Effector memory CD4-positive, alpha-beta T cell (primary cell): Measurements from ENCODE around the gene TMEM54.

Experiments used
- DNase-seq, 3 donors: peaks; one replicate each; pipeline ENCODE4 v3.0.0-alpha.2; 2020
- H3K27ac ChIP-seq: 2 replicates; pipeline ENCODE4 v1.7.0; 2013; ENCODE audit warnings: mild to moderate bottlenecking, low read length, moderate library complexity; ENCODE audit not compliant: insufficient read depth, poor library complexity, severe bottlenecking
- H3K27me3 ChIP-seq: replicated peaks from 2 replicates; pipeline ENCODE4 v1.7.0; 2013; ENCODE audit warnings: mild to moderate bottlenecking, low read length; ENCODE audit not compliant: insufficient read depth, control insufficient read depth, poor library complexity, severe bottlenecking
- H3K36me3 ChIP-seq: 2 replicates; pipeline ENCODE4 v1.7.0; 2013; ENCODE audit warnings: mild to moderate bottlenecking, low read length, moderate library complexity; ENCODE audit not compliant: control insufficient read depth, insufficient read depth
- H3K4me1 ChIP-seq: 2 replicates; pipeline ENCODE4 v1.7.0; 2013; ENCODE audit warnings: low read length, mild to moderate bottlenecking; ENCODE audit not compliant: control insufficient read depth, insufficient read depth, poor library complexity, severe bottlenecking
- H3K4me3 ChIP-seq: 2 replicates; pipeline ENCODE4 v1.7.0; 2013; ENCODE audit warnings: low read length, low read depth, mild to moderate bottlenecking; ENCODE audit not compliant: insufficient read depth, poor library complexity, severe bottlenecking
- H3K9me3 ChIP-seq: 2 replicates; pipeline ENCODE4 v1.7.0; 2013; ENCODE audit warnings: mild to moderate bottlenecking, low read length, moderate library complexity; ENCODE audit not compliant: control insufficient read depth

Gene TMEM54

DNA sequence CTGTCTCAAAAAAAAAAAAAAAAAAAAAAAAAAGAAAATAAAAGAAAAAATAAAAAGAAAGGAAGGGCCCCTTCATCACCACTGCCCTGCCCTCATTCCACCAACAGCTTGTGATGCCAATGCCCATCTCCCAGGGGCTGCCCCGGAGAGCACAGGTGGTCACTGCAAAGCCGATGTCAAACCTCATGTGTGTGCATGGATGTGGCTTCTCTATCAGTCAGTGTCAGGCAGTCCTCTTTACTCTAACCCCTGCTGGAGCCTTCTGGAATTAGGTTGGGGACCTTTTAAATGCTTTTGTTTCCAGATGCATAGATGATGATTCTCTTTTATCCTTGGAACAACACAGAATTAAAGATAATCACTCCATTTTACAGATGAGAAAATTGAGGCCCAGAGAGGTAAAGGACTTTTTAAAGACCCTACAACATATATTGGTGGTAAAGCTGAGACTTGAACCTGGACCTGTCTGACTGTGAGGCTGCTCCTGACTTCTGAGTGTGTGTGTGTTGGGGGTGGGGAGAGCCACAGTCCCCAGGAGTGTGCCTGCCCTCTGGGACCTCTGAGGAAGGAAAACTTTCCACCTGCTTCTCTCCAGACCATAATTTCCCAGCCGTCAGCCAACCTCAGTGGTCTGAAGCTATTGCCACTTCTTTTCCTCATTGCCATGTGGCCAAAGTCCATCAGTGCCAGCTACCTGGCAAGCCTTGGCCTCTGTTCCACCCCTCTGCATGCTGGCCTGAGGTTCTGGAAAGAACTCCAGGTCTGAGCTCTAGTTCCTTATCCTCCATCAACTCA lies 3.0 kb upstream of the TMEM54 start:
- H3K4me1 ChIP-seq, result peaks cover 12% of the 10 kb centered on the region
- no peaks in the 10 kb centered on the region for H3K36me3 ChIP-seq
- DNase-seq, result no peak
- peaks cover 29% of the 10 kb centered on the region for H3K27me3 ChIP-seq
- H3K4me3 ChIP-seq, result no peak overlapping the region
- no peaks in the 10 kb centered on the region for H3K9me3 ChIP-seq
- no peak overlapping the region for H3K27ac ChIP-seq

DNA sequence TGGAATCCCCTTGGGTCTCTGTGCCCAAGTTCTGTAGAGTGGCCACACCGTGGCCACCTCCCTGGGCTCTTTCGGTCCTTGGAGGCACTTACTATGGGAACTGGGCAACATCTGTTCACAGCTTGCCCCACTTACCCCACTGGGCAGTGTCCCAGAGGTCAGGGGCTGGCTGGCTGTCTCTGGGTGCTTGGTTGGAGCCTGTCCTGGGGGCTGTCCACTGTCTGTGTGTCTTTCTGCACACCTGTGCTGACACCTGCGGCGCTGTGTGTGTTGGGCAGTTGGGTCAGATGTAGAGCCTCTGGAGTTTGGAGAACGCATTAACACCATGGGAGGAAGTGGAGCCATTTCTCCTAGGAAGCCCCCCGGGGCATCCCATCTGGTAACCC lies 1.3 kb upstream of the TMEM54 start:
- Histone ChIP-seq H3K4me3 (no peak overlapping the region), H3K4me1 (peaks cover 12% of the 10 kb centered on the region), H3K36me3 (no peaks in the 10 kb centered on the region), H3K27ac (no peak overlapping the region), H3K27me3 (peaks cover 29% of the 10 kb centered on the region), H3K9me3 (no peaks in the 10 kb centered on the region)
- DNase-seq, result no peak

DNA sequence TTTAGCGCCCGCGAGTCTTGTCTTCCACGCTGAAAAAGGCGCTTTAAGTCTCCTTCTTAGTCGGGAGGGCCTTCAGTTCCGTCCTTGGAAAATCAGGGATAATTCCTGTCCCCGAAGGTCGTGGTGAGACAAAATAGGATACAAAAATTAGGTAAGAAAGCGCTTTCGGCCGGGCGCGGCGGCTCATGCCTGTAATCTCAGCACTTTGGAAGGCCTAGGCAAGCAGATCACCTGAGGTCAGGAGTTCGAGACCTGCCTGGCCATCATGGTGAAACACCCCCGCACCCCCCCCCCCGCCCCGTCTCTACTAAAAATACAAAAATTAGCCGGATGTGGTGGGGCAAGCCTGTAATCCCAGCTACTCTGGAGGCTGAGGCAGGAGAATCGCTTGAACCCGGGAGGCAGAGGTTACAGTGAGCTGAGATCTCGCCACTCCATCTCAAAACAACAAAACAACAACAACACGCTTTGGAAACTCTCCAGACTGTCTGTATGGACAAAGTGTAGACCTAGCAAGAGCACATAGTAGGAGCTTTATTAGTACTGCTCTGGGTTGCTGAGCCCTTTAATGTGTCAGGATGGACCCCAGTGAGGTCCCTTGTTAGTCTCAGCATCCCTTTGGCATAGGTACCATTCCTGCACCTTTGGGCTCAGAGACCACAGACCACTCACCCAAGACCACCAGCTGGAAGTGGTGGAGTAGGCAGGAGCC lies 790 bp upstream of the TMEM54 start:
- Histone ChIP-seq H3K27me3 (peaks cover 29% of the 10 kb centered on the region), H3K27ac (no peak overlapping the region), H3K4me3 (peak overlapping the region; percentile 22), H3K36me3 (no peaks in the 10 kb centered on the region), H3K9me3 (no peaks in the 10 kb centered on the region), H3K4me1 (peaks cover 12% of the 10 kb centered on the region)
- no peak for DNase-seq

GRCh38 chr1:32900371-32900955 lies 726 bp downstream of the TMEM54 start:
- no peak for DNase-seq
- no peak overlapping the region for H3K27ac ChIP-seq
- H3K4me3 ChIP-seq, result peak overlapping the region; percentile 38
- no peaks in the 10 kb centered on the region for H3K36me3 ChIP-seq
- peaks cover 12% of the 10 kb centered on the region for H3K4me1 ChIP-seq
- H3K27me3 ChIP-seq, result peaks cover 29% of the 10 kb centered on the region
- H3K9me3 ChIP-seq, result no peaks in the 10 kb centered on the region

- H3K27ac ChIP-seq, result no peak overlapping the region
- peaks cover 29% of the 10 kb centered on the region for H3K27me3 ChIP-seq
- no peaks in the 10 kb centered on the region for H3K36me3 ChIP-seq
- H3K4me3 ChIP-seq, result no peak overlapping the region
- no peaks in the 10 kb centered on the region for H3K9me3 ChIP-seq
- H3K4me1 ChIP-seq, result peaks cover 12% of the 10 kb centered on the region
- DNase-seq, result no peak
Observed at GRCh38 chr1:32899586-32900296, 1.4 kb downstream of the TMEM54 start.

DNA sequence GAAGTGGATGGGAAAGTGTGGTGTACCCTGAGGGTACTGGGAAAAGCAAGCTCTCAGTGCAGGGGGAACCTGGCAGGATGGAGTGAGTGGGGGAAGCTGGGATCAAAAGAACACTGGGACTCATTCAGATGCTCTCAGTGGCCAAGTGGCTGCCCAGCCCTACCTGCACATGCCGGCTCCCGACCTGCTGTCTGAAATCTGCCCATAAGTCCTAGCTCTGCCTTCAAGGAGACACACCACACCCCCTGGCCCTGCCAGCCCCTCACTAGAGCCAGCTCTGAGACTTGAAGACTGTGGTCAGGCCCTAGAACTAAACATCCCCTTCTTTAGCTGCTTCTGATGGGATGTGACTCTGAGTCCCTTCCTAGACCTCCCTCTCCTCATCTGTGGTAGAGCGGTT lies 2.2 kb downstream of the TMEM54 start:
- H3K4me3 ChIP-seq, result no peak overlapping the region
- peaks cover 34% of the 10 kb centered on the region for H3K27me3 ChIP-seq
- H3K36me3 ChIP-seq, result no peaks in the 10 kb centered on the region
- no peak for DNase-seq
- H3K9me3 ChIP-seq, result no peaks in the 10 kb centered on the region
- H3K27ac ChIP-seq, result no peak overlapping the region
- H3K4me1 ChIP-seq, result peaks cover 12% of the 10 kb centered on the region

DNA sequence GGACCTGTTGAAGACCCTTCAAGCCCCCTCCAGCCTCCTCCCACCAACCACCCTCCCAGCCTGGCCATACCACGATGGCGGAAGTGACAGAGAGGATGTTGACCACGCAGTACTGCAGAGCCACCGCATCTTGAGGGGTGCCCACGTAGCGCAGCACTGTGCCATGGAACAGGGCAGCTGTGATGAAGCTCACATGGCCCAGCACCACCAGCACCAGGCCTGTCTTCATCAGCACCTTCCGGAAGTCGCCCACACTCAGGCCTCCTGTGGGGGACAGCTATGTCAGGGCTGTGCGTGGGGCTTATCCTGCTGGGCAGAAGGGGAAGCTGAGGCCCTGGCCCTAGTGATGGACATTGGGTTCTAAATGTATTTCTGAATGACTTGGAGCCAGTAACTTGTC lies 3.1 kb downstream of the TMEM54 start:
- no peaks in the 10 kb centered on the region for H3K36me3 ChIP-seq
- peaks cover 20% of the 10 kb centered on the region for H3K4me1 ChIP-seq
- H3K27ac ChIP-seq, result no peak overlapping the region
- peaks cover 38% of the 10 kb centered on the region for H3K27me3 ChIP-seq
- H3K9me3 ChIP-seq, result no peaks in the 10 kb centered on the region
- DNase-seq, result no peak
- H3K4me3 ChIP-seq, result no peak overlapping the region

- H3K4me1 ChIP-seq, result peaks cover 21% of the 10 kb centered on the region
- H3K9me3 ChIP-seq, result no peaks in the 10 kb centered on the region
- no peak for DNase-seq
- no peak overlapping the region for H3K27ac ChIP-seq
- H3K4me3 ChIP-seq, result no peak overlapping the region
- H3K36me3 ChIP-seq, result no peaks in the 10 kb centered on the region
- peaks cover 35% of the 10 kb centered on the region for H3K27me3 ChIP-seq
Observed at GRCh38 chr1:32897082-32898049, 3.8 kb downstream of the TMEM54 start.

- H3K27me3 ChIP-seq, result peaks cover 29% of the 10 kb centered on the region
- H3K9me3 ChIP-seq, result no peaks in the 10 kb centered on the region
Observed at GRCh38 chr1:32896451-32896850, 4.7 kb downstream of the TMEM54 start.

More at GRCh38 chr1:32896451-32896850, 4.7 kb downstream of the TMEM54 start:
- H3K27ac ChIP-seq, result no peak overlapping the region
- no peaks in the 10 kb centered on the region for H3K36me3 ChIP-seq
- H3K4me3 ChIP-seq, result no peak overlapping the region
- H3K4me1 ChIP-seq, result peaks cover 17% of the 10 kb centered on the region
- DNase-seq, result no peak
